Lung (tissue), 12 donors: Measurements from ENCODE around the gene ADGRF5. TPM values are rescaled to one million over a fixed set of nuclear protein-coding genes. Genes with fewer than 3 reads are reported as not detected.
A peak's percentile ranks its signal among the peaks of the same experiment; 100 is the strongest.

Source experiments
- ATAC-seq: fragments of 200-7000 bp; cut with Tn5 transposase; one replicate; pipeline ENCODE4 v1.9.1; 2020; ENCODE audit warnings: moderate number of reproducible peaks; ENCODE audit not compliant: insufficient read depth, low FRiP score
- DNase-seq, 3 donors: peaks; one replicate each; pipeline ENCODE4 v3.0.0-alpha.2; 2013 to 2017
- H3K27ac ChIP-seq, 2 donors: one replicate each; pipeline ENCODE4 v1.5.1; 2013; ENCODE audit warnings: mild to moderate bottlenecking in 2 of 2, moderate library complexity in 2 of 2, control low read depth in 1 of 2, inconsistent platforms in 1 of 2, low read depth in 1 of 2, low read length in 1 of 2
- H3K27me3 ChIP-seq, 3 donors: one replicate each; pipeline ENCODE4 v1.5.1; 2013; ENCODE audit warnings: low read length in 2 of 3; ENCODE audit not compliant: control insufficient read depth in 3 of 3, insufficient read depth in 3 of 3
- H3K36me3 ChIP-seq, 4 donors: one replicate each; pipeline ENCODE4 v1.5.1; 2013; ENCODE audit warnings: low read length in 4 of 4, mild to moderate bottlenecking in 1 of 4, moderate library complexity in 1 of 4; ENCODE audit not compliant: control insufficient read depth in 4 of 4, insufficient read depth in 4 of 4
- H3K4me1 ChIP-seq, 5 donors: one replicate each; pipeline ENCODE4 v1.5.1; 2013; ENCODE audit warnings: low read length in 5 of 5, mild to moderate bottlenecking in 2 of 5, moderate library complexity in 1 of 5; ENCODE audit not compliant: control insufficient read depth in 5 of 5, insufficient read depth in 5 of 5
- H3K4me3 ChIP-seq: one replicate; pipeline ENCODE4 v1.5.1; 2013; ENCODE audit warnings: mild to moderate bottlenecking, control low read depth, moderate library complexity
- H3K9ac ChIP-seq, 2 donors: one replicate each; pipeline ENCODE4 v1.5.1; 2013; ENCODE audit warnings: low read length in 2 of 2, control low read depth in 1 of 2; ENCODE audit not compliant: insufficient read depth in 1 of 2
- H3K9me3 ChIP-seq, 4 donors: one replicate each; pipeline ENCODE4 v1.5.1; 2013; ENCODE audit warnings: low read length in 3 of 4, mild to moderate bottlenecking in 1 of 4, moderate library complexity in 1 of 4; ENCODE audit not compliant: control insufficient read depth in 4 of 4, insufficient read depth in 3 of 4
- CTCF ChIP-seq: IDR thresholded peaks from 2 replicates; pipeline ENCODE4 v1.5.1; 2012; ENCODE audit warnings: mild to moderate bottlenecking; ENCODE audit errors: control extremely low read depth, extremely low read depth
- WGBS, 2 donors: extraction: QIAGEN DNeasy Blood & Tissue Kit; methylation state at CpG; one replicate each; pipeline ENCODE4 v1.1.7; 2013; 5-methylcytosine and 5-hydroxymethylcytosine counted together
- polyA plus RNA-seq, 2 donors: library from polyadenylated mRNA; stranded (reverse); fragments of 200-250 nt; gene quantifications; one replicate each; pipeline ENCODE4 v1.2.1, GENCODE V29; 2013
- total RNA-seq, 2 donors: library from RNA; depleted of rRNA in 1 of 2; stranded (reverse); fragments of >200 nt in 1 of 2; gene quantifications; one replicate each; pipeline ENCODE4 v1.2.1, GENCODE V29; 2014 to 2021
- donor health status: control.
- donor health status: control.
- donor health status: Bipolar disorder and iron deficiency.
- donor health status: healthy.
- donor health status: DM: yes; HTN: yes; CAD: no.

ADGRF5 gene
- total and polyA plus RNA-seq, 4 donors: 71.3 to 339 (median 142) TPM

- Histone ChIP-seq H3K4me3 (no peak overlapping the region), H3K36me3 (peaks cover 0 to 21% (median 1%) of the 10 kb centered on the region in 4 donors), H3K9ac (no peak overlapping the region), H3K27me3 (no peaks in the 10 kb centered on the region), H3K4me1 (peaks cover 13 to 33% (median 30%) of the 10 kb centered on the region in 5 donors), H3K27ac (peak overlapping the region in 1 of 2 donors; percentile 12), H3K9me3 (no peaks in the 10 kb centered on the region)
- TF ChIP-seq CTCF: no peak
- DNase-seq: peak in 1 of 3 donors; percentile 40
- WGBS, 2 donors: 54 to 74% methylated on average over 7 of the region's 7 CpGs
- no peak for ATAC-seq
Observed at GRCh38 chr6:46895930-46896329, 25.8 kb downstream of the ADGRF5 start.

GRCh38 chr6:46894433-46894832 is 27.3 kb downstream of the ADGRF5 start:
- Histone ChIP-seq H3K9ac (no peak overlapping the region), H3K36me3 (peaks cover 0 to 23% (median 1%) of the 10 kb centered on the region in 4 donors), H3K4me3 (no peak overlapping the region), H3K4me1 (peaks cover 14 to 28% (median 17%) of the 10 kb centered on the region in 5 donors), H3K9me3 (no peaks in the 10 kb centered on the region), H3K27me3 (no peaks in the 10 kb centered on the region), H3K27ac (peak overlapping the region in 1 of 2 donors; percentile 22)
- DNase-seq: no peak
- TF ChIP-seq CTCF: no peak
- no peak for ATAC-seq

- 50 to 57% methylated on average over 1 of the region's 1 CpG for WGBS, 2 donors
- no peak for TF ChIP-seq CTCF
- Histone ChIP-seq H3K4me3 (no peak overlapping the region), H3K36me3 (peaks cover 0 to 16% (median 1%) of the 10 kb centered on the region in 4 donors), H3K27ac (peak overlapping the region in 1 of 2 donors; percentile 58), H3K4me1 (peaks cover 9 to 23% (median 12%) of the 10 kb centered on the region in 5 donors), H3K27me3 (no peaks in the 10 kb centered on the region), H3K9me3 (no peaks in the 10 kb centered on the region), H3K9ac (no peak overlapping the region)
- ATAC-seq (no peak), DNase-seq (peak in 1 of 3 donors; percentile 29)
Observed at GRCh38 chr6:46893648-46894047, 28.1 kb downstream of the ADGRF5 start.

GRCh38 chr6:46891252-46891795 is 30.4 kb downstream of the ADGRF5 start:
- H3K9me3 ChIP-seq: no peaks in the 10 kb centered on the region
- H3K27ac ChIP-seq: peak overlapping the region in 1 of 2 donors; percentile 79
- H3K4me3 ChIP-seq: no peak overlapping the region
- DNase-seq: no peak
- no peak for ATAC-seq
- peaks cover 0 to 14% (median 2%) of the 10 kb centered on the region in 4 donors for H3K36me3 ChIP-seq
- H3K9ac ChIP-seq: no peak overlapping the region
- WGBS, 2 donors: 43 to 56% methylated on average over 4 of the region's 4 CpGs
- H3K27me3 ChIP-seq: no peaks in the 10 kb centered on the region
- TF ChIP-seq CTCF: no peak
- H3K4me1 ChIP-seq: peaks cover 0 to 17% (median 10%) of the 10 kb centered on the region in 5 donors
